B cell (primary cell): Measurements from ENCODE around the gene LURAP1L. TPM values are rescaled to one million over a fixed set of nuclear protein-coding genes. Genes with fewer than 3 reads are reported as not detected.

Experiments used
- ATAC-seq: fragments of 200-7000 bp; cut with Tn5 transposase; one replicate; pipeline ENCODE4 v1.10.0; 2021; ENCODE audit warnings: low read depth, mild to moderate bottlenecking, moderate number of reproducible peaks, moderate library complexity
- CTCF ChIA-PET: fragments of 350-600 bp; sonication (Branson Sonifier 250); formaldehyde crosslinking; loops from one replicate; lab custom pipeline; 2021; ENCODE audit warnings: antibody characterized with exemption, inconsistent platforms; lab: Charles Lee
- POLR2A ChIA-PET: fragments of 350-600 bp; sonication (Branson Sonifier 250); formaldehyde crosslinking; loops from one replicate; lab custom pipeline; 2021; ENCODE audit warnings: antibody characterized with exemption; lab: Charles Lee
- DNase-seq: peaks from one replicate; pipeline ENCODE4 v3.0.0; 2013
- H2AFZ ChIP-seq: 2 replicates; pipeline ENCODE4 v1.6.1; 2012; ENCODE audit warnings: mild to moderate bottlenecking, low read depth, low read length; ENCODE audit not compliant: insufficient read depth, poor library complexity, severe bottlenecking
- H3K27ac ChIP-seq, 2 donors: 1 replicate in 1 of 2; 2 replicates in 1 of 2; pipeline ENCODE4 v1.5.1; 2012 to 2013; ENCODE audit warnings: low read length in 2 of 2, mild to moderate bottlenecking in 2 of 2, moderate library complexity in 1 of 2
- H3K27me3 ChIP-seq, 4 experiments: fragments of 200-600 bp in 1 of 4; sonication (generic) in 1 of 4; replicated peaks in 1 of 4; 1 replicate in 2 of 4; 2 replicates in 2 of 4; pipeline versions ENCODE4 v1.6.1 to v1.7.0; 2013 to 2016; ENCODE audit warnings: low read length in 3 of 4, mild to moderate bottlenecking in 2 of 4, mixed read lengths in 1 of 4, moderate library complexity in 1 of 4; ENCODE audit not compliant: insufficient read depth in 4 of 4, control insufficient read depth in 3 of 4; ENCODE audit errors: control extremely low read depth in 1 of 4
- H3K36me3 ChIP-seq, 2 experiments: replicated peaks in 1 of 2; 1 replicate in 1 of 2; 2 replicates in 1 of 2; pipeline versions ENCODE4 v1.6.1 to v1.7.1; 2013; ENCODE audit warnings: low read length in 1 of 2; ENCODE audit not compliant: insufficient read depth in 2 of 2, control insufficient read depth in 1 of 2; ENCODE audit errors: control extremely low read depth in 1 of 2, extremely low read depth in 1 of 2
- H3K4me1 ChIP-seq, 2 donors: fragments of 200-600 bp in 1 of 2; sonication (generic) in 1 of 2; 1 replicate in 1 of 2; 2 replicates in 1 of 2; pipeline versions ENCODE4 v1.5.1 to v1.6.1; 2013 to 2017; ENCODE audit warnings: low read length in 2 of 2; ENCODE audit not compliant: control insufficient read depth in 2 of 2, insufficient read depth in 2 of 2
- H3K4me2 ChIP-seq: replicated peaks from 2 replicates; pipeline ENCODE3; 2012; ENCODE audit warnings: mild to moderate bottlenecking, low read depth, low read length; ENCODE audit not compliant: poor library complexity, severe bottlenecking
- H3K4me3 ChIP-seq, 5 experiments: fragments of 200-600 bp in 1 of 5; sonication (generic) in 1 of 5; 1 replicate in 3 of 5; 2 replicates in 2 of 5; pipeline versions ENCODE4 v1.5.1 to v1.7.0; 2011 to 2016; ENCODE audit warnings: low read length in 4 of 5, mild to moderate bottlenecking in 4 of 5, low read depth in 2 of 5, control low read depth in 1 of 5, moderate library complexity in 1 of 5; ENCODE audit not compliant: insufficient read depth in 1 of 5; ENCODE audit errors: control extremely low read depth in 1 of 5, extremely low read depth in 1 of 5
- H3K79me2 ChIP-seq: fragments of 200-600 bp; sonication (generic); one replicate; pipeline ENCODE4 v1.6.0; 2016; ENCODE audit warnings: low read length; ENCODE audit not compliant: control insufficient read depth, insufficient read depth
- H3K9ac ChIP-seq: fragments of 200-600 bp; sonication (generic); 2 replicates; pipeline ENCODE4 v1.6.1; 2017; ENCODE audit warnings: mild to moderate bottlenecking, low read length, moderate library complexity
- H3K9me3 ChIP-seq, 3 donors: one replicate each; pipeline versions ENCODE4 v1.6.1 to v1.7.1; 2013; ENCODE audit warnings: low read length in 2 of 3; ENCODE audit not compliant: control insufficient read depth in 2 of 3, insufficient read depth in 1 of 3; ENCODE audit errors: control extremely low read depth in 1 of 3
- H4K20me1 ChIP-seq: 2 replicates; pipeline ENCODE4 v1.6.0; 2012; ENCODE audit warnings: mild to moderate bottlenecking, low read length; ENCODE audit not compliant: insufficient read depth, control insufficient read depth, poor library complexity, severe bottlenecking
- H3K27ac Mint-ChIP-seq: one replicate; pipeline ENCODE4 v1.8.0; 2021; ENCODE audit warnings: mixed read lengths
- H3K27me3 Mint-ChIP-seq: one replicate; pipeline ENCODE4 v1.8.0; 2021; ENCODE audit warnings: mixed read lengths
- H3K4me1 Mint-ChIP-seq: one replicate; pipeline ENCODE4 v1.8.0; 2021; ENCODE audit warnings: mixed read lengths
- H3K4me3 Mint-ChIP-seq: one replicate; pipeline ENCODE4 v1.8.0; 2021; ENCODE audit warnings: mixed read lengths
- H3K9me3 Mint-ChIP-seq: one replicate; pipeline ENCODE4 v1.8.0; 2022; ENCODE audit warnings: mixed read lengths; ENCODE audit not compliant: insufficient read depth
- EZH2 ChIP-seq: IDR thresholded peaks from 2 replicates; pipeline ENCODE4 v1.6.1; 2012; ENCODE audit warnings: borderline replicate concordance, low read depth, mild to moderate bottlenecking, moderate library complexity, low read length; ENCODE audit not compliant: insufficient read depth, poor library complexity, severe bottlenecking
- WGBS: methylation state at CpG from one replicate; pipeline ENCODE4 v1.1.5; 2013; ENCODE audit warnings: missing lambda C conversion rate; ENCODE audit not compliant: insufficient coverage; 5-methylcytosine and 5-hydroxymethylcytosine counted together
- intact Hi-C: fragments of 100-400 bp; cut with micrococcal nuclease; formaldehyde crosslinking; loops from one replicate; pipeline ENCODE4 v1.10.0; 2022
- polyA plus RNA-seq: library from polyadenylated mRNA; depleted of rRNA; stranded (reverse); fragments of >200 nt; gene quantifications from 2 replicates; pipeline ENCODE4 v1.2.3, GENCODE V29; 2012
- total RNA-seq, 2 donors: library from RNA; stranded (reverse); fragments of 120-200 nt in 1 of 2; gene quantifications; 1 replicate in 1 of 2; 2 replicates in 1 of 2; pipeline versions ENCODE4 v1.2.3 to v1.2.4, GENCODE V29; 2013 to 2022
- TF ChIP-seq, protein P1 (sequence below): fragments of 200-600 bp; IDR thresholded peaks from one replicate; pipeline ENCODE4 v1.8.0; 2022; ENCODE audit warnings: antibody characterized with exemption, mild to moderate bottlenecking

Gene LURAP1L
- total and polyA plus RNA-seq, 2 donors (not counting 1 experiment from before 2014, with no cell fraction given) = not detected

DNA sequence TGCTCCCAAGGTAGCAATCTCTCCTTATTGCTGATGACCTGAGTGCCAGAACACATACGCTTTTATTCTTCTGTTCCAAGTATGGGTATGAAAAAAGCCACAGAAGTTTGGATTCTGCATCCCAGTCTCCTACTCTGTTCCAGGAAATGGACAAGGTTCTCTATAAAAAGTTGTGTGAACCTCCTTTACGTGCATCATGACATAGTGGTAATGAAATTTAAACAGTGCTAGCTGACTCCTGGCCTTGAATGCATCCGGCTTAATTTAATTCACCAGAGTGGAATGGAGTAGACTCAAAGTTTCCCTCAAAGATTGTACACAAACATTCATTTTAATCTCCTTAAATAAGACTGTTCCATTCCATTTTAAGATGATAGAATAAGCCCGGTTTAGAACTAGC is 68.9 kb downstream of the LURAP1L start:
- no peak overlapping the region for H3K27ac Mint-ChIP-seq
- no peaks in the 10 kb centered on the region for H3K9me3 Mint-ChIP-seq
- no peak for ATAC-seq
- ChIA-PET CTCF (no interaction called here), POLR2A (no interaction called here)
- H2AFZ ChIP-seq = no peak overlapping the region
- H3K9ac ChIP-seq = no peak overlapping the region
- no peak overlapping the region for H3K4me3 ChIP-seq
- no peak overlapping the region for H3K4me3 Mint-ChIP-seq
- no peaks in the 10 kb centered on the region for H3K4me1 ChIP-seq
- no peak overlapping the region for H3K4me2 ChIP-seq
- H3K27me3 Mint-ChIP-seq = no peaks in the 10 kb centered on the region
- no peak overlapping the region for H3K27ac ChIP-seq
- H3K36me3 ChIP-seq = no peaks in the 10 kb centered on the region
- H3K79me2 ChIP-seq = no peaks in the 10 kb centered on the region
- no peaks in the 10 kb centered on the region for H4K20me1 ChIP-seq
- TF ChIP-seq EZH2 = no peak
- TF ChIP-seq, protein P1, sequence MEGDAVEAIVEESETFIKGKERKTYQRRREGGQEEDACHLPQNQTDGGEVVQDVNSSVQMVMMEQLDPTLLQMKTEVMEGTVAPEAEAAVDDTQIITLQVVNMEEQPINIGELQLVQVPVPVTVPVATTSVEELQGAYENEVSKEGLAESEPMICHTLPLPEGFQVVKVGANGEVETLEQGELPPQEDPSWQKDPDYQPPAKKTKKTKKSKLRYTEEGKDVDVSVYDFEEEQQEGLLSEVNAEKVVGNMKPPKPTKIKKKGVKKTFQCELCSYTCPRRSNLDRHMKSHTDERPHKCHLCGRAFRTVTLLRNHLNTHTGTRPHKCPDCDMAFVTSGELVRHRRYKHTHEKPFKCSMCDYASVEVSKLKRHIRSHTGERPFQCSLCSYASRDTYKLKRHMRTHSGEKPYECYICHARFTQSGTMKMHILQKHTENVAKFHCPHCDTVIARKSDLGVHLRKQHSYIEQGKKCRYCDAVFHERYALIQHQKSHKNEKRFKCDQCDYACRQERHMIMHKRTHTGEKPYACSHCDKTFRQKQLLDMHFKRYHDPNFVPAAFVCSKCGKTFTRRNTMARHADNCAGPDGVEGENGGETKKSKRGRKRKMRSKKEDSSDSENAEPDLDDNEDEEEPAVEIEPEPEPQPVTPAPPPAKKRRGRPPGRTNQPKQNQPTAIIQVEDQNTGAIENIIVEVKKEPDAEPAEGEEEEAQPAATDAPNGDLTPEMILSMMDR = no peak
- no CpG with 5 or more reads among the region's 4 CpGs for WGBS
- intact Hi-C loops = no loop called here
- no peaks in the 10 kb centered on the region for H3K9me3 ChIP-seq
- DNase-seq = no peak
- H3K27me3 ChIP-seq = no peaks in the 10 kb centered on the region
- no peaks in the 10 kb centered on the region for H3K4me1 Mint-ChIP-seq

DNA sequence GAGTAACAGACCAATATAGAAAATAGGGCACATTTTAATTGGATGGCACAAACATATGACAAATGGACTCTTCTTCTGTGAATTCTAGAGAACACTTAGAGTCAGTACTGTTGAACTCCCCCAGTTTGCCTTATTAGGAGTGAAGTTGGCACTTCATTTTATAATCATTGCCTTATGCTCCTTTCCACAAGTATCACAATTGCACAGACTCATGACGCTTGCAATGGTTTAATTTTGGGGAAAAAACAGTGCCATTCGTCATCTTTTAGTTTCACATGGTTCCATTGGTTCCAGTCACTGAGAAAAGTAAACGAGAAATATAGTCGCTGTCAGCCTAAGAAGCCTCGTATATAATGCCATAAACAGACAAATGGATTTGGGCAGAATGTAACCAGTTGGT is 71.2 kb downstream of the LURAP1L start:
- no peaks in the 10 kb centered on the region for H3K79me2 ChIP-seq
- 100% methylated on average over 2 of the region's 5 CpGs for whole genome bisulfite sequencing
- H4K20me1 ChIP-seq = no peaks in the 10 kb centered on the region
- Mint-ChIP-seq H3K4me1 (no peaks in the 10 kb centered on the region), H3K27me3 (no peaks in the 10 kb centered on the region), H3K4me3 (no peak overlapping the region), H3K9me3 (no peaks in the 10 kb centered on the region), H3K27ac (no peak overlapping the region)
- H3K9me3 ChIP-seq = no peaks in the 10 kb centered on the region
- DNase-seq (no peak), ATAC-seq (no peak)
- no peaks in the 10 kb centered on the region for H3K36me3 ChIP-seq
- no peaks in the 10 kb centered on the region for H3K4me1 ChIP-seq
- TF ChIP-seq, protein P1 = no peak
- no peak for TF ChIP-seq EZH2
- no peaks in the 10 kb centered on the region for H3K27me3 ChIP-seq
- H3K4me3 ChIP-seq = no peak overlapping the region
- no peak overlapping the region for H2AFZ ChIP-seq
- no peak overlapping the region for H3K4me2 ChIP-seq
- H3K9ac ChIP-seq = no peak overlapping the region
- CTCF ChIA-PET = no interaction called here
- no peak overlapping the region for H3K27ac ChIP-seq
- POLR2A ChIA-PET = no interaction called here
- intact Hi-C loops = no loop called here
